ENCODE measurements around the gene TNFAIP3.
"Not testable (repeated sequence)": the region's sequence is repeated elsewhere in the genome, so short reads cannot be mapped to it uniquely, and the experiment has no call there.

Gene TNFAIP3

DNA sequence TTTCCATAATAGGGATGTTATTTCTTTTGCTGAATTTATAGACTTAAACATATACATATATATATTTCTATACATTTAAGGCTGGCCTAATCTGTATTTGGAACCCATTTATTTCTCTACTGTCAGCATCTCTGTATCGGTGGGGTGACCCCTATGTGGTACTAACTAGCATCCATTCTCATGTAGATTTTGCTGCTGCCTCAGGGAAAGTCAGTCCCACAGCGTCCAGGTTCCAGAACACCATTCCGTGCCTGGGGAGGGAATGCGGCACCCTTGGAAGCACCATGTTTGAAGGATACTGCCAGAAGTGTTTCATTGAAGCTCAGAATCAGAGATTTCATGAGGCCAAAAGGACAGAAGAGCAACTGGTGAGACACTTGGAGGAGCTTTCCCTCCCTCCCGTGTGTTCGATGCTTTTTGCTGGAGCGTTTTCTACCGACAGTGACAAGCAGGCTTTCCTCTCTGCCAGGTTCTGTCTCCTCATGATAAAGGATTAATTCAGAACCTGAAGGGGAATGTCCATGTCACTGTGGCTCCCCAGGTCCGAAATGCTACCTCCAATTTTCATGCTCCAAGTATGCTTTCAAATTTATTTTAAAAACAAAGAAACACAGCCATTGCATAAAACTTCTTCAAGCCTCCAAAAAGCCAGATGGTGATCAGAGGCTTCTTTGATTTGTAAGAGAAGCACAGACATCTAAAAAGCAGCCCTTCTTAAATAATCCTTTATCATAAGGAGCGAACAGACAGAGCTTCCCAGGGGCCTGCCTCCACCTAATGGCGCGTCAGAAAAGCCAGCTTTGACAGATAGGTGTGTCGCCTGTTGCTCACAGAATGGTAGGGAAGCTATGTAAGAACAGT lies 13.1 kb downstream of the TNFAIP3 start:
- DNase-seq, result no peak

DNA sequence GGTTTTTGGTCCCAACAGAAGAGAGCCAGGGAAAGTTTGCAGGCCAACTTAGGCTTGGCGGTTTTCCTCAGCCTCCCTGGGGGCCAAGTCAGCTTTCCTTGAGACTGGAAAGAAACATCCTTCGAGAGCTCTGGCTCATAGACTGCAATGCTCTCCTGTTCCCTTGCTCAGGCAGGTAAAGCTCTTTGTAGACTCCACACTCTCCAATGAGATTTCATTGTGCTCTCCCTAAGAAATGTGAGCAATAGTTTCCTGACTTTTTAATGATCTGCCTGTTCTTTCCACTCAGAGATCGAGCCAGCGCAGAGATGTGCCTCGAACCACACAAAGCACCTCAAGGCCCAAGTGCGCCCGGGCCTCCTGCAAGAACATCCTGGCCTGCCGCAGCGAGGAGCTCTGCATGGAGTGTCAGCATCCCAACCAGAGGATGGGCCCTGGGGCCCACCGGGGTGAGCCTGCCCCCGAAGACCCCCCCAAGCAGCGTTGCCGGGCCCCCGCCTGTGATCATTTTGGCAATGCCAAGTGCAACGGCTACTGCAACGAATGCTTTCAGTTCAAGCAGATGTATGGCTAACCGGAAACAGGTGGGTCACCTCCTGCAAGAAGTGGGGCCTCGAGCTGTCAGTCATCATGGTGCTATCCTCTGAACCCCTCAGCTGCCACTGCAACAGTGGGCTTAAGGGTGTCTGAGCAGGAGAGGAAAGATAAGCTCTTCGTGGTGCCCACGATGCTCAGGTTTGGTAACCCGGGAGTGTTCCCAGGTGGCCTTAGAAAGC lies 13.9 kb downstream of the TNFAIP3 start:
- no peak for DNase-seq

DNA sequence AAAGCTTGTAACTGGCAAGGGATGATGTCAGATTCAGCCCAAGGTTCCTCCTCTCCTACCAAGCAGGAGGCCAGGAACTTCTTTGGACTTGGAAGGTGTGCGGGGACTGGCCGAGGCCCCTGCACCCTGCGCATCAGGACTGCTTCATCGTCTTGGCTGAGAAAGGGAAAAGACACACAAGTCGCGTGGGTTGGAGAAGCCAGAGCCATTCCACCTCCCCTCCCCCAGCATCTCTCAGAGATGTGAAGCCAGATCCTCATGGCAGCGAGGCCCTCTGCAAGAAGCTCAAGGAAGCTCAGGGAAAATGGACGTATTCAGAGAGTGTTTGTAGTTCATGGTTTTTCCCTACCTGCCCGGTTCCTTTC lies 14.4 kb downstream of the TNFAIP3 start:
- no peak for DNase-seq

DNA sequence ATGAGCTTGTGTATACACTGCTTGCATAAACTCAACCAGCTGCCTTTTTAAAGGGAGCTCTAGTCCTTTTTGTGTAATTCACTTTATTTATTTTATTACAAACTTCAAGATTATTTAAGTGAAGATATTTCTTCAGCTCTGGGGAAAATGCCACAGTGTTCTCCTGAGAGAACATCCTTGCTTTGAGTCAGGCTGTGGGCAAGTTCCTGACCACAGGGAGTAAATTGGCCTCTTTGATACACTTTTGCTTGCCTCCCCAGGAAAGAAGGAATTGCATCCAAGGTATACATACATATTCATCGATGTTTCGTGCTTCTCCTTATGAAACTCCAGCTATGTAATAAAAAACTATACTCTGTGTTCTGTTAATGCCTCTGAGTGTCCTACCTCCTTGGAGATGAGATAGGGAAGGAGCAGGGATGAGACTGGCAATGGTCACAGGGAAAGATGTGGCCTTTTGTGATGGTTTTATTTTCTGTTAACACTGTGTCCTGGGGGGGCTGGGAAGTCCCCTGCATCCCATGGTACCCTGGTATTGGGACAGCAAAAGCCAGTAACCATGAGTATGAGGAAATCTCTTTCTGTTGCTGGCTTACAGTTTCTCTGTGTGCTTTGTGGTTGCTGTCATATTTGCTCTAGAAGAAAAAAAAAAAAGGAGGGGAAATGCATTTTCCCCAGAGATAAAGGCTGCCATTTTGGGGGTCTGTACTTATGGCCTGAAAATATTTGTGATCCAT lies 15.3 kb downstream of the TNFAIP3 start:
- DNase-seq, result no peak

DNA sequence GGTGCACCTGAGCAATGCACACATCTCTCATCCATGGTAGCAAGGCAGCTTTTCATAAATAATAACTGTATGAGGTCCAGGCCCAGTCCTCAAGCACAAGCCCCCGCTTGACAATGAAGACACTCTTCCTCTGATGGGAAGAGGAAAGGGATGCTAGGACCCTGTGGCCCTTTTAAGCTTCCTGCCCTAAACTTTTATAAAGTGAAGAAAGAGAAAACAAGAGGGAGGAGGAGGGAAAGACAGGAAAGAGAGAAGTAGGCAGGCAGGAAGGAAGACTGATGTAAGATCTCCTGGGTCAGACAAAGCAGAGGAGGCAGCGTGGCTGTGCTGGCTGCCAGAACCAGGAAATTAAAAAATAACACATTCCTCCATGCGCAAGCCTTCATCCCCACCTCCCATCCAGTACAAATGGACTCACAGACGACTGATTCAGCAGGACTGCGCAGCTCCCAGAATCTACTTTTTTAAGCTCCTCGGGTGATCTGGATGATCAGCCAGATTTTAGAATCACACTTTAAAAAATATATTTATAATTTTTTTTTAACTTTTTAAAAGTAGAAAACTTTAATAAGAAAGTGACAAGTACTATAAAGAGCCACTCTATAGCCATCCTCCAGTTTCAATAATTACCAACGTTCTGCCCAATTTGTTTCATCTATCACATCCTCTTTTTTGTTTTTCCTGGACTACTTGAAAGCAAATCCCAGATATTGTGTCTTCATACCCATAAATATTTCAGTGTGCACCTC lies 16.5 kb downstream of the TNFAIP3 start:
- no peak for DNase-seq

DNA sequence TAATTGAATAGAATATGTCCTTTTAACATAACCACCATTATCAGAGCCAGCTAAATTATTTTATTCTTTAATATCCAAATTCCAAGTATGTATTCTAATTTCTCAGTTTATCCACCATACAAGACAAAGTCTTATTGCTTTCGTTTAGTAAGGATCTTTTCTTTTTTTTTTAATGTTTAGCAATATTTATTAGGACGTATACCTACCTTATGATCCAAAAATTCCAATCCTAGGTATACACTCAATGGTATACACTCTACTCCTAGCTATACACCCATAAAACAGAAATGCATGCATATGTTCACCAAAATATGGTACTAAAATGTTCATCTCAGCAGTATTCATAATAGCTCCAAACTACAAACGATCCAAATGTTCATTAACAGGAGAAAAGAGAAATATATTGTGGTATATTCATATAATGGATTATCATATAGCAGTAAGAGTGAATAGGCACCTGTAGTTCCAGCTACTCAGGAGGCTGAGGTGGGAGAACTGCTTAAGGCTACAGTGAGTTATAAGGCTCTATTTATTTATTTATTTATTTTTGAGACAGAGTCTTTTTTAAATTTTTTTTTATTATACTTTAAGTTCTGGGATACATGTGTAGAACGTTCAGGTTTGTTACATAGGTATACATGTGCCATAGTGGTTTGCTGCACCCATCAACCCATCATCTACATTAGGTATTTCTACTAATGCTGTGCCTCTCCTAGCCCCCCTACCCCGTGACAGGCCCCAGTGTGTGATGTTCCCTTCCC lies 17.3 kb downstream of the TNFAIP3 start:
- no peak for DNase-seq

DNA sequence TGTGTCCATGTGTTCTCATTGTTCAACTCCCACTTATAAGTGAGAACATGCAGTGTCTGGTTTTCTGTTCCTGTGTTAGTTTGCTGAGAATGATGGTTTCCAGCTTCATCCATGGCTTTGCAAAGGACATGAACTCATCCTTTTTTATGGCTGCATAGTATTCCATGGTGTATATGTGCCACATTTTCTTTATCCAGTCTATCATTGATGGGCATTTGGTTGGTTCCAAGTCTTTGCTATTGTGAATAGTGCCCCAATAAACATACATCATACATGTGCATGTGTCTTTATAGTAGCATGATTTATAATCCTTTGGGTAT lies 17.8 kb downstream of the TNFAIP3 start:
- not testable (repeated sequence) for DNase-seq

DNA sequence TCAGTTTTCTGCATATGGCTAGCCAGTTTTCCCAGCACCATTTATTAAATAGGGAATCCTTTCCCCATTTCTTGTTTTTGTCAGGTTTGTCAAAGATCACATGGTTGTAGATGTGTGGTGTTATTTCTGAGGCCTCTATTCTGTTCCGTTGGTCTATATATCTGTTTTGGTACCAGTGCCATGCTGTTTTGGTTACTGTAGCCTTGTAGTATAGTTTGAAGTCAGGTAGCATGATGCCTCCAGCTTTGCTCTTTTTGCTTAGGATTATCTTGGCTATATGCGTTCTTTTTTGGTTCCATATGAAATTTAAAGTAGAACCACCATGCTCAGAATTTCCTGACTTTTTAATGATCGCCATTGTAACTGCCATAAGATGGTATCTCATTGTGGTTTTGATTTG lies 19.2 kb downstream of the TNFAIP3 start:
- not testable (repeated sequence) for DNase-seq

DNA sequence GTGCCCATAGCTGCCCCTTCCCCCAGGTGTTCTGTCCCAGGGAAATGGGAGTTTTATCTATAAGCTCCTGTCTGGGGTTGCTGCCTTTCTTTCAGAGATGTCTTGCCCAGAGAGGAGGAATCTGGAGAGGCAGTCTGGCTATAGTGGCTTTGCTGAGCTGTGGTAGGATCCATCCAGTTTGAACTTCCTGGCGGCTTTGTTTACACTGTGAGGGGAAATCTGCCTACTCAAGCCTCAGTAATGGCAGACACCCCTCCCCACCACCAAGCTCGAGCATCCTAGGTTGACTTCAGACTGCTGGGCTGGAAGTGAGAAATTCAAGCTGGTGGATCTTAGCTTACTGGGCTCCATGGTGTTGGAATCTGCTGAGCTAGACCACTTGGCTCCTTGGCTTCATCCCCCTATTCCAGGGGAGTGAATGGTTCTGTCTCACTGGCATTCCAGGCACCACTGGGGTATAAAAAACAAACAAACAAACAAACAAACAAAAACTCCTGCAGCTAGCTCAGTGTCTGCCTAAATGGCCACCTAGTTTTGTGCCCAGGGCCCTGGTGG lies 24.0 kb downstream of the TNFAIP3 start:
- DNase-seq, result no peak

DNA sequence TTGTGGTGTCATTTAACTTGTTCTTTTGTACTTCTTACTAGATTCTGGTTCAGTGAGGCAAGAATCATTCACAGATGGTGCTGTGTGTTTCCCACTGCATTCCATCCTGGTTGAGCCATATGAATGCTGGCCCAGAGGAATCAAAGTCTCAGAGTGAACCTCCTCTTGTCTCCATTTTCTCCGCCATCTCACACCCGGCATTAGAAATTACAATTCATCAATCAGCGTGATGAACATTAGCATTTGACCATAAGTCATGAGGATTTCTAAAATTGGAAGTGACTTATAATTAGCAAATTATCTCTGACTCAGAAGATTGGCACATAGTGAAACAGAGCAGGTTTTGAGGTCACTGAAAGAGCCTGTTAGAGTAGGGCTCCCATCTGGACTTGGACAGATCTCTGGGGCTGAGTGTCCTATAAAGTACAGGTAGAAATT lies 25.2 kb downstream of the TNFAIP3 start:
- DNase-seq, result no peak

DNA sequence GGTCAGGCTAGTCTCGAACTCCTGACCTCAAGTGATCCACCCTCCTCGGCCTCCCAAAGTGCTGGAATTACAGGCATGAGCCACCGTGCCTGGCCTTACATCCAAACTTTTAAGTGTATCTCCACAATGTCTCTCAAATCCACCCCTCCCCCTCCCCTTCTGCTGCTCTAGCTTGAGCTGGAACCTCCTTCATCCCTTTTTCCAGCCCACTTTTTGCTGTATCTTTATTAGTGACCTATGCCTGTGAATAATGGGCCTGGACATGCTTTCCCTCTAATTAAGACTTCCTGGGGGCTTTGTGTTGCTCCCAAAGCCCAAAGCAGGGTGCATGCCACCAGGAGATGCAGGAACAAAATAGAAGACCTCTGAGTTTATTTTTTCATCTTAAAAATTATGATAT lies 26.1 kb downstream of the TNFAIP3 start:
- no peak for DNase-seq

DNA sequence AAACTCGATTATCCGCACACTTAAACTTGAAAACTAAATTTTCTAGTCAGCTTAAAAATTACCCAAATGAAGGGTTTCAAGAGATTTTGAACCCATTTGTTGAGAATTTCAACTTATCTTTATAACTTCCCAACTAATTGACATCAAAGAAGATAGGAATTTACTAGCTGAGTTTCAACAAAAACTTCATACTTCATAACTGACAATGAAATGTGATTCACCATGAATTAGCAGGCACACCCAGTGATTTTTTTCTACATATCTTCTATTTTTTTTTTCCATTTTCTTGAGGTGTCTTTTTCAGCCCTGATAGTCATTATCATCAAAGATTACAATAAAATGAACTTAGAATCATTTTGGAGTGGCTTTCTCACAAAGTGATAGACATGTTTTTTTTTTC lies 26.7 kb downstream of the TNFAIP3 start:
- no peak for DNase-seq

DNA sequence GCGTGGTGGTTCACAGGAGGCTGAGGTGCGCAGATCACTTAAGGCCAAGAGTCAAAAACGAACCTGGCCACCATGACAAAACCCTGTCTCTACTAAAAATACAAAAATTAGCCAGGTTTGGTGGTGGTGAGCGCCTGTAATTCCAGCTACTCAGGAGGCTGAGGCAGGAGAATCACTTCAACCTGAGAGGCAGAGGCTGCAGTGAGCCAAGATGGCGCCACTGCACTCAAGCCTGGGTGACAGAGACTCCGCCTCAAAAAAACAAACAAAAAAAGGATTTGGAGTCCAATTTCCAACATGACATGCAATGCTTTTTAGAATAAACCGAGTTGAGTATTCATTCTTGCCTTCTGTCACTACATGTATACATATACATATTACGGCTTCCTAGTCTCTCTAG lies 27.3 kb downstream of the TNFAIP3 start:
- DNase-seq, result not testable (repeated sequence)

DNA sequence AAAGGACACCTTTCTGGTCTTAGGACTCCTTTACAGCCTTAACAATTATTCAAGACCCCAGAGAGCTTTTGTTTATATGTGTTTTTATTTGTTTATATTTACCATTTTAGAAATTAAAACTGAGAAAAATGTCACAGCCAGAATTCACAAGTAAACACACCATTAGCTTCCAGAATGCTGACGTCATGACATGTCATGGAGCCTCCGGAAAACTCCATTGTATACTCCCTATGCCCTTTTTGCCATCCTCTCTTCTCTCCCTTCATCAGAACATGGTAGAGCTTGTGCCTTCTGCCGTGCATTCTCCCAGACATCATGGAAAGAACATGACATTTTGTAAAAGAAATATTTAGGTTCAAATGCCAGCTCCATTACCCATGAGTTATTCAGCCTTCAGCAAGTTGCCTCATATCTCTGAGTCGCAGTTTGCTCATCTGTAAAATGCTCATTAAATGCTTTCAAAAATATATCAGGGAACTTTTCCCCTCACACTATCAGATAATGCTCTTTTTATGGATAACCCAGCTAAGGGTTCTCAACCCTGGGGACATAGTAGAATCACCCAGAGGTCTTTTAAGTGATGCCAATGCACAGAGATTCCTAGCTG lies 27.8 kb downstream of the TNFAIP3 start:
- DNase-seq, result no peak

DNA sequence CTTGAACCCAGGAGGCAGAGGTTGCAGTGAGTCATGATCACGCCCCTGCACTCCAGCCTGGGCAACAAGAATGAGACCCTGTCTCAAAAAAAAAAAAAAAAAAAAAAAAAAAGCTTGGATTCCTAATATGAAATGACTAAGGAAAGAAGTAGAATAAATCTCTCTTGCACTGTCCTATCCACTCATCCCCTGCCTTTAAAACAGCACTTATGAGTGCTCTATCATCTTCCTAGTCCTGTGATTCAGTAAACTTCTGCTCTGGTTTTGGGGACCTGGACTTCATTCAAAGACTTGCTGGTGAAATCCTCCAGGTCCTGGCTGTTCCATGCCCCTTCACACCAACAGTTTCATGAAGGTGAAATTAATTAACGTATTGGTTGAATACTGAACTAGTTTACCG lies 29.6 kb downstream of the TNFAIP3 start:
- no peak for DNase-seq

DNA sequence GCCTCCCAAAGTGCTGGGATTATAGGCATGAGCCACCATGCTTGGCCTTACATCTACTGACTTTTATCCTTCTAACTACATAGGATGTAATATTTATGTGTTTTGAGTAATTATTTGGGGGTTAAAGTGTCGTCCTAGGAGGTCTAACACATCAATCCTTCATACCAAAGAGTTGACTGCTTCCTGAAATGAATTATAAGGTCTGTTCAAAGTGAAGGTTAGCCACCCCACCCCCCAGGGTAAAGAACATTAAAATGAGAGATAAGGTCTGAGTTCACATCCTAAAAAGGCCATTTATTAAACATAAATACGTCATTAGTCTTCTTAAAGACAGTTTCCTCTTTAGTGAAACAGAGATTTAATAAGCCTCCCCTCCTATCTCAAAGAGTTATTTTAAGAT lies 33.8 kb downstream of the TNFAIP3 start:
- DNase-seq, result no peak

DNA sequence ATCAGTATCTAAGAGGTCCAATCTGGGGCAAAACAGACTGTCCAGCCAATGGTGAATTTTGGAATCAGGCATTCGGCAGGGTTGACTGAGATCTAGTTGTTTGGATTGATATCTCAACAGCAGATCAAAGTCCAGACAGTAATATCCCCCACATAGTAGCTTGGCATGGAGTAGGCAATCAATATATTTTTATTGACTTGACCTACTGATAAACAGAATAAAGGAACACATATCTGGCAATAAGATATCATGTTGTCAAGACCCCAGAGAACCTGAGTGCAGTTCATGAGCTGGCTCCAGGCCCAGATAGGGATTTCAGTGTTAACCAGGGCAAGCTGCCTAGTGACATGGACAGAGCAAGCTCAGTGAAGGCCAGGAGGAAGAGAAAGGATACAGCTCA lies 34.4 kb downstream of the TNFAIP3 start:
- no peak for DNase-seq

DNA sequence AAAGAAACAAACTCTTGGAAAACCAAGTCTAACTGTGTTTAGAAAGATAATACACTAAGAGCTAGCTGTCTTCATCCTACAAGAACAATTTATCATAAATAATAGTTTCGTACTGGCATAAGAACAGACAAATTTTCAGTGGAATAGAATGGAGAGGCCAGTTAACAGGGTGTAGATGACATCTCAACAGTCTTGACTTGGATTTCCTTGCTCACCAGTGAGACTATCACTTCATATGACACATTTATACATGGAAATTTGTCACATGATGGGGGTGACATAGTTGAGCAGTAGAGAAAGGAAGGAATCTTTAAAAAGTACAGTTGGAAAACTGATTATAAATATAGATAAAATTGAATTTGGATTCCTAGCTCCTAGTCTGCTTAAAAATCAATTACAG lies 35.6 kb downstream of the TNFAIP3 start:
- no peak for DNase-seq

DNA sequence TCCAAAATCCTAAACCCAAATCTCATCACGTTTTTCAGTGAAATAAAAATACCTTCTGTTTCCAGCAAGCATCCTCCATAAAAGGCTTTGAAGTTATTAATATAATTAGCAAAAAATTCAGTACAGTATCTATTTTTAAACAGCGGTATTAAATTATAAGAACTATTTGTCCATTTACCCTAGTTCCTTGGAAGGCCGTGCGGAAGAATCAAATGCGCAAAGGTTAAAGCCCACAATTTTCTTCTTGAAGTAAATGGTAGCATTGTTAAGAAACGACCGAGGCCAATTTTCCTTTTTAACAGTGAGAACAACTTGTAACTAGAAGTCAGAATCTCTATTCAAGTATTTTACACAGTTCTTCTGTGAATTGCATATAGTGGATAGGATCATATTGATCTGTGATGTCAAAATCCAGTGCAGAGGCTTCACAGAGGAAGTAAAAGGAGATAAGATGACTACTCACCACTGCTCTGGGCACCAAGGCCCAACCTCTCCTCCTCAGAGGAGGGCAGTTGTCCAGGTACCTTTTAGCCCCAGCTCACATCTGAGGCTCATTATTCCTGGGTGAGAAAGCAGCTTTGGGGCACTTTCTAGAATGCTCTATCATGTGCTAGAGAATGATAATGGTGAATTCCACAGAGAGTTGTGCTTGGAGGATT lies 36.3 kb downstream of the TNFAIP3 start:
- no peak for DNase-seq

DNA sequence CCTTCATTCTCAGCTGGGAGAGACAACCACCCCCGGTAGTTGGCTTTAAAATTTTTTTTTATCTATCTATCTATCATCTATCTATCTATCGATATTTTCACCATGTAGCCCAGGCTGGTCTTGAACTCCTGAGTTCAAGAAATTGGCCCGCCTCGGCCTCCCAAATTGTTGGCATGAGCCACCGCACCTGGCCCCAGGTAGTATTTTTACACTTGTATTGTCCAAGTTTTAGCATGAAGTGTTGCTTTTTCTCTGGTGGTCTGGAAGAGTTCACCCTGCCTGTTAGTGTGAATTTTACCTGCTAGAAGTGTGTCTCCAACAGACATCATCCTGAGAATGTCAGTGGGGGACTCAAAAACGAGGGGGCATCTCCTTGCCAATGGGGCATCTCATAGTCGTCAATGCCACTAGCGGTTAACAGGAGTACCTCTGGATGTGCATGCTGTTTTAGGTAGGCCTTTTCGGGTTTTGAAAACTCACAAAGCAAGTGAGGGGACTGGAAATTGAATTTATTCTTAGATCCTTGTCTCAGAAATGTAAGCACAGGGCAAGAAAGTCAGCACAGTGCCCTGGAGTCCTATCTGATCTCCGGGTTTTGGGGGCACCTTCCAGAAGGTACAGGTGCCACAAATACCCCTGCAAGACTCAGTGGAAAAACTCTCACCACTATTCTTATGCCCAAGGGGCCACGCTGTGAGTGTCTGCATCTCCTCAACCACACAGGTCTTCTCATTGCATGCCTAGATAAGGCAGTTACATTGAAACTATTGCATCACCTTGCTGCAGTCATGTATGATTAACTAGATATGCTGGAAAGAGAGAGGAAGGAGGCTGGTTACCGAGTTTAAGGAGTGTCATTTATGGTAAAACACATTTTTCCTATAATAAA lies 37.1 kb downstream of the TNFAIP3 start:
- DNase-seq, result peak; percentile 75

Measured in stimulated activated CD4-positive, alpha-beta T cell treated with anti-CD3 and anti-CD28 coated beads, Interleukin-15, amount 100 ng/mL, for 24 hours (primary cell).